ENCODE data around the gene IRGQ. TPM values are rescaled to one million over a fixed set of nuclear protein-coding genes. Genes with fewer than 3 reads are reported as not detected.

IRGQ gene
- total and polyA plus RNA-seq, 2 donors (not counting 3 experiments of a cell fraction or from before 2014, with no cell fraction given) = 15.8 to 33.2 TPM

DNA sequence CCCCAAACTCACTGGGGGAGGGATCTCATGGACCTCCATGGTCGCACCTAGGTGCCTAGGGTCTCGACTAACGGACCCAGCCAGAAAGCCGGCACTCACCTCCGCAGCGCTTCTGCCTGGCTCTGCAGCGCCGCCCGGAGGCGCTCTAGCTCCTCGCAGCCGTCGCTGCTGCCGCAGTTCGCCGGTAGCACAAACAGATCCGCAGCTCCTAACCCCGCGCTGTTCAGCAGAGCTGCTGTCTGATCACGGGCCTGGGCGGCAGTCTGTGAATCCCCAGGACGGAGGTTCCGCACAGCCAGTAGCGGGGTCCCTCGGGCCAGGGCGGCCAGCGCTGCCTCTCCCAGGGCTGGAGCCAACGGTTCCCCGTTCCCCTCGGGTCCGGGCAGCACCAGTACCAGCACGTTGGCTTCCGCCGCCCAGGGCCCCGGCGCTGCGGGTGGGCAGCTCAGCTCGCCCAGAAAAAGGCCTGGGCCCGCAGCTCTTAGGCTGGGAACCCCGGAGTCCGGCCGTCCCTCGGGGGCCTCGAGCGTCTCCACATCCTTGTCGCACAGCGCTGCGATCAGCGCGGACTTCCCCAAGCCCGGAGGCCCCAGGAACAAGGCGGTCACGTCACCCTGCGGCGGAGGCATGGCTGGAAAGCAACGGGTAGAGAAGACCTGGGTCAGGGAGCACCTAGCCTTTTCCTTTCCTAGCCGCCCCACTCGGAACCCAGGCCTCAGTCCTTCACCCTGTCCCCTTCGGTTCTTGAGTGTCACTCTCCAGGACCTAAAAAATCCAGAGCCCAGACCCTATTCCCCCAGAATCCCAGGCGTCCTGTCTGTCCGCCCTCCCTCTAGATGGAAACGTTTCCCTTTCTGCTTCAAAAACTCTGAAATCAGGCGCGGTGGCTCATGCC, 977 bp downstream of the IRGQ start:
- Histone ChIP-seq H2AFZ (ENCODE audit: low read depth, low read length) (peak overlapping the region; percentile 11), H4K20me1 (replicated peaks; ENCODE audit: control insufficient read depth, extremely low read depth, insufficient read depth, low read length) (no peaks in the 10 kb centered on the region), H3K4me1 (ENCODE audit: control insufficient read depth, extremely low read depth, insufficient read depth, low read length) (peaks cover 24% of the 10 kb centered on the region), H3K9me1 (replicated peaks; ENCODE audit: control insufficient read depth, extremely low read depth, insufficient read depth, low read length) (no peaks in the 10 kb centered on the region), H3K4me3 (replicated peaks in 1 of 3; ENCODE audit: insufficient read depth in 1 of 3, low read depth in 1 of 3, low read length in 3 of 3) (peak overlapping the region; percentile 69 to 74 (median 72)), H3K9me3 (replicated peaks; ENCODE audit: control insufficient read depth, insufficient read depth, low read length) (no peaks in the 10 kb centered on the region), H3K4me2 (ENCODE audit: insufficient read depth, low read length) (peak overlapping the region; percentile 26), H3K36me3 (ENCODE audit: control insufficient read depth in 2 of 2, extremely low read depth in 1 of 2, insufficient read depth in 2 of 2, low read length in 2 of 2) (peaks cover 12 to 29% of the 10 kb centered on the region in 2 experiments), H3K9ac (replicated peaks; ENCODE audit: extremely low read depth, insufficient read depth, low read length) (peak overlapping the region; percentile 94), H3K27ac (ENCODE audit: insufficient read depth, low read depth, low read length) (peak overlapping the region; percentile 71), H3K27me3 (ENCODE audit: control insufficient read depth in 2 of 2, insufficient read depth in 2 of 2, low read length in 2 of 2) (no peaks in the 10 kb centered on the region), H3K79me2 (ENCODE audit: control insufficient read depth, insufficient read depth, low read length) (peaks cover 40% of the 10 kb centered on the region)
- dilution Hi-C loops (cut with MboI; ENCODE audit: extremely low pct_ligation_motif_present, low sequenced_read_pairs) = no loop called here
- BruUV-seq (replicated peaks) = no TSS peak
- POLR2A ChIA-PET = interaction anchor here (0.7 to 1.1 kb wide), 2 partner anchors 59 to 136 kb away, joined by 4 to 6 read pairs; no protein-coding TSS in a partner anchor
- FAIRE-seq (no peak), DNase-seq (ENCODE audit: low read depth, low spot score) (peak; percentile 72)
- CTCF ChIA-PET = interaction anchor here (0.8 to 5.7 kb wide), 28 partner anchors 9 to 215 kb away, joined by 3 to 158 read pairs (median 5); partner anchors contain the start of genes PINLYP, XRCC1 and ZNF575
- intact Hi-C loops (cut with micrococcal nuclease) = loop anchor here (1.0 kb wide), 1 partner anchor 148 kb away; no protein-coding TSS in a partner anchor
- TF ChIP-seq POLR2A (IDR thresholded peaks at IDR 0.05; ENCODE audit: low read depth, low read length) (no peak), POLR2AphosphoS5 (IDR thresholded peaks at IDR 0.05; ENCODE audit: insufficient read depth, low read depth, low read length) (no peak), EZH2 (IDR thresholded peaks at IDR 0.05; ENCODE audit: borderline replicate concordance, low read depth, low read length, severe bottlenecking) (no peak), JUN (IDR thresholded peaks at IDR 0.05; ENCODE audit: borderline replicate concordance, insufficient read depth, insufficient read length, low read depth) (no peak), MYC (IDR thresholded peaks at IDR 0.05; ENCODE audit: low read depth, low read length) (no peak)
- TF ChIP-seq, protein P1, sequence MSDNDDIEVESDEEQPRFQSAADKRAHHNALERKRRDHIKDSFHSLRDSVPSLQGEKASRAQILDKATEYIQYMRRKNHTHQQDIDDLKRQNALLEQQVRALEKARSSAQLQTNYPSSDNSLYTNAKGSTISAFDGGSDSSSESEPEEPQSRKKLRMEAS (IDR thresholded peaks at IDR 0.05; ENCODE audit: insufficient read depth, insufficient read length) = no peak
- TF ChIP-seq, protein P2, sequence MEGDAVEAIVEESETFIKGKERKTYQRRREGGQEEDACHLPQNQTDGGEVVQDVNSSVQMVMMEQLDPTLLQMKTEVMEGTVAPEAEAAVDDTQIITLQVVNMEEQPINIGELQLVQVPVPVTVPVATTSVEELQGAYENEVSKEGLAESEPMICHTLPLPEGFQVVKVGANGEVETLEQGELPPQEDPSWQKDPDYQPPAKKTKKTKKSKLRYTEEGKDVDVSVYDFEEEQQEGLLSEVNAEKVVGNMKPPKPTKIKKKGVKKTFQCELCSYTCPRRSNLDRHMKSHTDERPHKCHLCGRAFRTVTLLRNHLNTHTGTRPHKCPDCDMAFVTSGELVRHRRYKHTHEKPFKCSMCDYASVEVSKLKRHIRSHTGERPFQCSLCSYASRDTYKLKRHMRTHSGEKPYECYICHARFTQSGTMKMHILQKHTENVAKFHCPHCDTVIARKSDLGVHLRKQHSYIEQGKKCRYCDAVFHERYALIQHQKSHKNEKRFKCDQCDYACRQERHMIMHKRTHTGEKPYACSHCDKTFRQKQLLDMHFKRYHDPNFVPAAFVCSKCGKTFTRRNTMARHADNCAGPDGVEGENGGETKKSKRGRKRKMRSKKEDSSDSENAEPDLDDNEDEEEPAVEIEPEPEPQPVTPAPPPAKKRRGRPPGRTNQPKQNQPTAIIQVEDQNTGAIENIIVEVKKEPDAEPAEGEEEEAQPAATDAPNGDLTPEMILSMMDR (IDR thresholded peaks at IDR 0.05; ENCODE audit: extremely low read depth in 1 of 2, insufficient read depth in 1 of 2, low read depth in 1 of 2, low read length in 2 of 2) = peak; percentile 90 to 98
